ENCODE results near the gene CPS1.

DNA sequence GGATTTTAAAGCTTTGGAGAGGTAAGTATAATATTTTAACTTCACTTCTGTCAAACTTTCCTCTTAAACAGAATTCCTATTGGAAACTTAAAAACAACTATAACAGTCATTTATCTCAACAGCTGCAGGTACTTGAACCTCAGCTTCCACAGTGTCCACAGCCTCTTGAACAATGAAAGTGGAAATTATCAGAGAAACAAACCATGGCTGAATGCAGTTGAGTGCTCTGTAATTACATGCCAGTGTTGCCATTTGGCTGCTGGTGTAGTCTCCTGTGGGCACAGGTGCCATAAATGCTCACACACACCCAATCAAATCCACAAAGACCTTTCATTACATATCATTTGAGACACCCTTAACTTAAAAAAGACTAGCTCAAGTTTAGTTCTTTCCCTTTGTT is 125.1 kb downstream of the CPS1 start:
- TF ChIP-seq TBP (IDR thresholded peaks at IDR 0.05; ENCODE audit: low read depth, low read length) (no peak), RXRA (IDR thresholded peaks at IDR 0.05; ENCODE audit: insufficient read depth, low read depth, low read length) (no peak)
- TF ChIP-seq, protein P1, sequence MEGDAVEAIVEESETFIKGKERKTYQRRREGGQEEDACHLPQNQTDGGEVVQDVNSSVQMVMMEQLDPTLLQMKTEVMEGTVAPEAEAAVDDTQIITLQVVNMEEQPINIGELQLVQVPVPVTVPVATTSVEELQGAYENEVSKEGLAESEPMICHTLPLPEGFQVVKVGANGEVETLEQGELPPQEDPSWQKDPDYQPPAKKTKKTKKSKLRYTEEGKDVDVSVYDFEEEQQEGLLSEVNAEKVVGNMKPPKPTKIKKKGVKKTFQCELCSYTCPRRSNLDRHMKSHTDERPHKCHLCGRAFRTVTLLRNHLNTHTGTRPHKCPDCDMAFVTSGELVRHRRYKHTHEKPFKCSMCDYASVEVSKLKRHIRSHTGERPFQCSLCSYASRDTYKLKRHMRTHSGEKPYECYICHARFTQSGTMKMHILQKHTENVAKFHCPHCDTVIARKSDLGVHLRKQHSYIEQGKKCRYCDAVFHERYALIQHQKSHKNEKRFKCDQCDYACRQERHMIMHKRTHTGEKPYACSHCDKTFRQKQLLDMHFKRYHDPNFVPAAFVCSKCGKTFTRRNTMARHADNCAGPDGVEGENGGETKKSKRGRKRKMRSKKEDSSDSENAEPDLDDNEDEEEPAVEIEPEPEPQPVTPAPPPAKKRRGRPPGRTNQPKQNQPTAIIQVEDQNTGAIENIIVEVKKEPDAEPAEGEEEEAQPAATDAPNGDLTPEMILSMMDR (IDR thresholded peaks at IDR 0.05; ENCODE audit: control extremely low read depth in 1 of 3, insufficient read depth in 1 of 3, low read depth in 1 of 3, low read length in 3 of 3), result no peak
